22Rv1 (cell line): ENCODE measurements around the gene RAD21L1.

Experiments
- ZFX ChIP-seq: fragments of 450-650 bp; IDR thresholded peaks from 2 replicates; pipeline ENCODE4 v1.6.1; 2017; ENCODE audit warnings: antibody characterized with exemption, borderline replicate concordance
- TF ChIP-seq, protein P1 (sequence below): fragments of 450-650 bp; IDR thresholded peaks from 2 replicates; pipeline ENCODE4 v1.5.1; 2017; ENCODE audit warnings: mild to moderate bottlenecking

DNA sequence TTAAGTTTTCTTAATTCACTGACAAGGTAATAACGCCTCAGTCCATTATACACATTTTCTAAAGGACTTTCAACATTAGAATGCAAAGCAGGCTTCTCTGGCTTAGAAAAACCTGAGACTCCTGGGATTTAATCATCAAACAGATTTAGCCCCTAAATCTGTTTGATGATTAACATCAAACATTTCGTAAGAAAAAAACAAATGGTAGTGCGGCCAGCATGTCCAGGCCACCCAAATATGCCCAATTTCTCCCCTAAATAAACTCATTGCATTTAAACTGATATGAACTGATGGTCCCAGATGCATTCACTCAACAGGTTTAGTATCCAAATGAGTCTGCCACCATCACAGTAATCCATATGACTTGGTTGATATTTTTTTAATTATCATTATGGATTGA is 47.2 kb upstream of the RAD21L1 start:
- TF ChIP-seq, protein P1, sequence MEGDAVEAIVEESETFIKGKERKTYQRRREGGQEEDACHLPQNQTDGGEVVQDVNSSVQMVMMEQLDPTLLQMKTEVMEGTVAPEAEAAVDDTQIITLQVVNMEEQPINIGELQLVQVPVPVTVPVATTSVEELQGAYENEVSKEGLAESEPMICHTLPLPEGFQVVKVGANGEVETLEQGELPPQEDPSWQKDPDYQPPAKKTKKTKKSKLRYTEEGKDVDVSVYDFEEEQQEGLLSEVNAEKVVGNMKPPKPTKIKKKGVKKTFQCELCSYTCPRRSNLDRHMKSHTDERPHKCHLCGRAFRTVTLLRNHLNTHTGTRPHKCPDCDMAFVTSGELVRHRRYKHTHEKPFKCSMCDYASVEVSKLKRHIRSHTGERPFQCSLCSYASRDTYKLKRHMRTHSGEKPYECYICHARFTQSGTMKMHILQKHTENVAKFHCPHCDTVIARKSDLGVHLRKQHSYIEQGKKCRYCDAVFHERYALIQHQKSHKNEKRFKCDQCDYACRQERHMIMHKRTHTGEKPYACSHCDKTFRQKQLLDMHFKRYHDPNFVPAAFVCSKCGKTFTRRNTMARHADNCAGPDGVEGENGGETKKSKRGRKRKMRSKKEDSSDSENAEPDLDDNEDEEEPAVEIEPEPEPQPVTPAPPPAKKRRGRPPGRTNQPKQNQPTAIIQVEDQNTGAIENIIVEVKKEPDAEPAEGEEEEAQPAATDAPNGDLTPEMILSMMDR = no peak
- TF ChIP-seq ZFX = no peak
